8988T (cell line): ENCODE measurements around the gene CSPG4.
A peak's percentile ranks its signal among the peaks of the same experiment; 100 is the strongest.
"Not testable (repeated sequence)": the region's sequence is repeated elsewhere in the genome, so short reads cannot be mapped to it uniquely, and the experiment has no call there.

ENCODE experiments used
- DNase-seq: peaks from one replicate; pipeline ENCODE4 v3.0.0; 2011

The CSPG4 gene

DNA sequence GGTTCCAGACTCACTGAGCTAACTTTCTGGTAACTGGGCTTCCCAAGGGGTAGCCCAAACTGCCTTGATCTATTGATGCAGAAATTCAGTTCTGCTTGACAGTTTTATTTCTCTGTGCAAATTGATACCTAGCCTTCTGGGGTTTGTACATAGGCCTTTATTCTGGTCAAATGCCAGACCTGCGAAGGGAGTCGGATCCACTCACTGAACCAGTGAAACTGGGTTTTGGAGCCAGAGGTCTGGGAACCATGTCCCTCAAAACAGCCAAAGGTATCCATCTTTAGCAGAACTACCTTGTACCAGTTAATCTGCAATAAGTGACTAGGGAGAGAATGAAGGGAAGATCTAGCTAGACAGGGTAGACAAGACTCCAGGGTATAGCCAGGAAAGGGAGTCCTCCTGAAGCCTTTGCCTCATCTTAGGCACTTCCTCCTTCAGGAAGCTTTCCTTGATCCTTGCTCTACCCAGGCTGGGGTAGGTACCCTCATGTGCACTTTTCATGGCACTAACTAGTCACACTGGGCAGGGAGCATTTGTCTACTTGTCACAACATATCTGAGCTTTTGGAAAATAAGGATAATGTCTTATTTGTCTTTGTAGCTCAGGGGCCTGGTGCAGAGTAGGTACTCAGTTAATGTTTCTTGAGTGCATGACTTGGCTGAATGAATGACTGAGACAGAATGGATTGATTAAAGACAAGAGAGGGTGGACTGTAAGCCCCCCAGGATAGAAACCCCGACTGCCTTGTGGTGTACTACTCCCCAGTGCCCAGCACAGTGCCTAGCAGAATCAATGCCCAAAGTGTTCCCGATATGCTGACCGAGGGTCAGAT, 66.3 kb downstream of the CSPG4 start:
- DNase-seq: no peak

DNA sequence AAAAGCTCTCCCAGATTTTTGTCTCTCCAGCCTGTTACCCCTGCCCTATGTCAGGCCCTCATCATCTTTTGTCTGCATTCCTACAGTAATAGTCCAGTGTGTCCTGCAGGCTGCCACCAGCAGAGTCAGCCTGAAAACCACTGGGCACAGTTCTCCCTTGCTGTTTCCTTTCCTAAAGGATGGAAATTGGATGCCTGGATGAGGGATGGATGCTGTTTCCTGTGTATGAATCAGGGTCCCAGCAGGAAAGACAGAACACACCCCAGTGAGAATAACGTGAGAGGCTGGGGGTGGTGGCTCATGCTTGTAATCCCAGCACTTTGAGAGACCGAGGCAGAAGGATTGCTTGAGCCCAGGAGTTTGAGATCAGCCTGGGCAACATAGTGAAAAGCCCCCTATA, 68.3 kb downstream of the CSPG4 start:
- no peak for DNase-seq

DNA sequence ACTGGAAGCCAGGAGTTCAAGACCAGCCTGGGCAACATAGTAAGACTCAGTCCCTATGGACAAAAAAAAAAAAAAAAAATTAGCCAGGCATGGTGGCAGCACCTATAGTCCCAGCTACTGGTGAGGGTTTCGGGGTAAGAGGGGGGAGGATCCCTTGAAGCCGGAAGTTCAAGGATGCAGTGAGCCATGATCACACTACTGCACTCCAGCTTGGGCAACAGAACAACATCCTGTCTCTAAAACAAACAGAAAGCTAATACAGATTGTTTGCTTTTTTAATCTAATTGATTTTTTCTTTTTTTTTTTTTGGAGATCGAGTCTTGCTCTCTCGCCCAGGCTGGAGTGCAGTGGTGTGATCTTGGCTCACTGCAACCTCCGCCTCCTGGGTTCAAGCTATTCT, 71.0 kb downstream of the CSPG4 start:
- DNase-seq: no peak

DNA sequence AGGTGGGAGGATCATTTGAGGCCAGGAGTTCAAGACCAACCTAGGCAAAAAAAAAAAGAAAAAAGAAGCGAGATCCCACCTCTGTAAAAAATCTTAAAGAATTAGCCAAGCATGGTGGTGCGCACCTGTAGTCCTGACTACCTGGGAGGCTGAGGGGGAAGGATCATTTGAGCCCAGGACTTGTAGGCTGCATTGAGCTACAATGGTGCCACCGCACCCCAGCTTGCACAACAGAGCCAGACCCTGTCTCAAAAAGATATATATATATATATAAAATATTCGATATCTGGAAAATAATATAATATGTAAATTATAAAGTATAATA, 71.5 kb downstream of the CSPG4 start:
- no peak for DNase-seq

DNA sequence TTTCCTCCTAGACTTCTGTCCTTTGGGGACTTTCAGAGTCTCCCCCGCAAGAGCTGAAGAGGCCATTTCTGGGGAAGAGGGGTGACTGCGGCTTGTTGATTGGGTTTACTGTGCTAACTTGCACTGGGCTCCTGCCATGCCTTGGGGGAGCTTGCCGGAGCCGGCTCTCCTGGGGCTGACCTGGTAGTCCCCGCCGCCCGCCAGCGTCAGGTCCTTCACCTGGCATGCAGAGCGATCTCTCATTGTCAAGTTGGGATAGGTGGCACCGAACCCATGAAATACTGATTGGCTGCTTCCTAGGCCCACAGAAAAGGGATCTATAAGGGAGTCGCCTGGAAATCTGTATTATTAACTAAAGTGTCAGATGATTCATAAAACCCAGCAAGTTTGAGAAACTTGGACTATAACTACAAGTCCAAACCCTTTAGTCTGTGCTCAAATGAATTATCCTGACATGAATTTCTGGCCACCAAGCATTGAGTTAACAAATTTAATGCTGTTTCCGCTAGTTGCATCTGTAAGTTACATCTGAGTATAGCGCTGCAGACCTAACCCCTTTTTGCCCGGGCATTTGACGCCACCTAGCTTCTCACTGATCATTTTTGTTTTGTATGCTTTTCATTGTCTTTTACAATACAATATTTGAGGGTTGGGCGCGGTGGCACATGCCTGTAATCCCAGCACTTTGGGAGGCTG, 72.0 kb downstream of the CSPG4 start:
- no peak for DNase-seq

DNA sequence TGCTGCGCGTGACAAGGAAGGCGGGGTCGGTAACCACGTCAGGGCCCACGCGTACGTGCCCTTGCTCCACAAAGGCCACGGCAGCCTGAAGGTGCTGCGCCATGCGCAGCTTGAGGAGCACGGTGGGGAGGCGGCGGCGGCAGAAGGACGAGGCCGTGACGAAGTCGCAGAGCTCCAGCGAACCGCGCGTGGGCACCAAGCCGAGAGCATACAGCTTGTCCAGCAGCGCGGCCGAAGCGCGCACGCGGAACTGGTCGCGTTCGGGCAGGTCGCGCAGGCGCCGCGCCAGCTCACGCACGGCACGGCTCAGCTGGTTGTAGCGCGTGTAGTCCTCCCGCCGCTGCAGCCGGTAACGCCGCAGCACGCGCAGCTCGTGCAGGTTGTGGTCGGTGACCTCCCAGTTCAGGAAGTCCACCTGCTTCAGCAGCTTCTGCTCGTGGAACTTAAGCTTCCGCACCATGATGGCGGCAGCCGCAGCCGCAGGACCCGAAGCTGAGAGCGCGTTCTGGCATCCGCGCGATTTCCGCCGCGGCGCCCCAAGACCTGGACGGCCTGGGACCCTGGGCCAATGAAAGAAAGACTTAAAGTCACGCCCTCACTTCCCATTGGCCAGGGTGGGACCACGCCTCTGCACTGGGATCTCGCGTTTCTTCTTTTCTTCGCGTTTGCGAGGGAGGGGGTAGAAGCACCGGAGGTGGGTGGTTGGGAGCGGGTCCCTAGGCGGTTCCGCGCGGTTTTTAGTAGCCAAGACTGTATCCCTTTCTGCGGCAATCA, 72.8 kb downstream of the CSPG4 start, which contains the start of gene IMP3:
Gene IMP3, minus strand, starts transcription at position 516 of the 774 bp plus-strand sequence. Its CDS starts 56 bp downstream, at position 460.
- peak; percentile 74 for DNase-seq

DNA sequence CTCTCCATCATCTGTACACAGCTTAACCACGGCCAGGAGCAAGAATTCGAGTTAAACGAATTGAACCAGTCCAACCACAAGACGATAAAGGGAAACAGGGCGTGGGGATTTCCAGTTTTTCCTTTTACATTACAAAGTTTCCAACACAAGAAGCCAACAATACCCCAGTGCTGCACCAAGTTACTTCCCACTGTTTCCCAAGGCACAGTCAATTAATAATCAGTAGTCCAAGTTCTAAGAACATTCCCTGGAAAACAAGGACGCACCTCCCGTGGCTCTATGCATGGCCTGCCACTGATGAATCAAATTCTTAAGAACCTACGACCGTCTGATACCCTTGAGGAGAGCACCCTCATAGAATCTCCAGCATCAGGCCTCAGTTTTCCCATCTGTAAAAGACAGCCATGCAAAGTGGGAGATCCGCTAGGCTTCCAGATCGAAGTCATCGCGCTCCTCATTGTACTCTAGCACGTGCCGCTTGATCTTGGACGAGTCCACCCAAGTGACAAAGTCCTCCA, 73.4 kb downstream of the CSPG4 start:
- no peak for DNase-seq

DNA sequence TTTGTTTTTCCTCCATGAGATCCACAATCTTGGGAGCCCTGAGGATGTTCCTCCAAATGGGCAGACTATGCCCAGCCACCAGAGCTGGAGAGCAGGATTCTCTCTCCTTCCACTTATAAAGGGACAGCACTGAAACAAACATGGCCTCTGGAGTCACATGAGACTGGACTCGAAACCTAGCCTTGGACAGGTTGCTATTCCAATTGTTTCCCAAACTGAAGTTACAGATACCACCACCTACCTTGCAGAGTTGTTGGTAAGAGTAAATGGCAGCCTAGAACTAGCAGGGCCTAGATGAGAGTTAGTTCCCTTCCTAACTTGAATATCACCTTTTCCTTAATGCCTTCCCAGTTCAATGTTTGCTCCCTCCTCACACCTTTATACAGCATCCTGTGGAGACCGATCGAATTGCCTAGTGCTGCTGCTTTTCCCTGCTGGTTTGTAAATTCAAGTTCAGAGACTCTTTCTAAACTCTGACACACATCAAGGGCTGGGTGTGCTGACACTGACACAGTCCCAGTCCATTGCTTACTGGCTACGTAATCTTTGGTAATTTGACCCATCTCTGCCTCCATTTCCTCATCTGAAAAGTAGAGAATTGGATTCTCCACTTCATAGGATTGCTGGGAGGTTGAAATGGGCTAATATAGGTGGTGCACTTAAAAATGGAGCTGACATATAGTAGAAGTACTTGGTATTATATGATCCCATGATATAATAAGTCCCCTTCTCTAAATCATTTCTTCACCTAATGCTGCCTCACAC, 75.2 kb downstream of the CSPG4 start:
- no peak for DNase-seq

DNA sequence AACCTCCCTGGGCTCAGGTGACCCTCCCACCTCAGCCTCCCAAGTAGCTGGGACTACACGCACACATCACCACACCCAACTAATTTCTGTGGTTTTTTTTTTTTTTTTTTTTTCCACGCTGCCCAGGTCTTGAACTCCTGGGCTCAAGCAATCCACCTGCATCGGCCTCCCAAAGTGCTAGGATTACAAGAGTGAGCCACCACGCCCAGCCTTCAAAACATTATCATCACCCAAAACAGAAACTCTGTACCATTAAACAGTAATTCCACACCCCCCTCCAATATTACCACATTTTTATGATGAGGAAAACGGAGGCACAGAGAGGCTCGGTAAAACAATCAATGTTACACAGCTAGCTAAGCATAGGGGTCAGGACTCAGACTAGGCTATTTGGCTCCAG, 76.6 kb downstream of the CSPG4 start:
- DNase-seq: no peak

DNA sequence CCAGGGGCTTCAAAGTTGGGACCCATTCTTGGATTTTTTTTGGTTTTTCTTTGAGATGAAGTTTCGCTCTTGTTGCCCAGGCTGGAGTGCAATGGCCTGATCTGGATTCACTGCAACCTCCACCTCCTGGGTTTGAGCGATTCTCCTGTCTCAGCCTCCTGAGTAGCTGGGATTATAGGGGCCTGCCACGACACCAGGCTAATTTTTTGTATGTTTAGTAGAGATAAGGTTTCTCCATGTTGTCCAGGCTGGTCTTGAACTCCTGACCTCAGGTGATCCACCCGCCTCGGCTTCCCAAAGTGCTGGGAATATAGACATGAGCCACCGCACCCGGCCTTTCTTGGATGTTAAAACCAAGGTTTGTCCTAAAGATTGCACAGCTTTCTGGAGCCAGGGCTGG, 78.7 kb downstream of the CSPG4 start:
- not testable (repeated sequence) for DNase-seq

DNA sequence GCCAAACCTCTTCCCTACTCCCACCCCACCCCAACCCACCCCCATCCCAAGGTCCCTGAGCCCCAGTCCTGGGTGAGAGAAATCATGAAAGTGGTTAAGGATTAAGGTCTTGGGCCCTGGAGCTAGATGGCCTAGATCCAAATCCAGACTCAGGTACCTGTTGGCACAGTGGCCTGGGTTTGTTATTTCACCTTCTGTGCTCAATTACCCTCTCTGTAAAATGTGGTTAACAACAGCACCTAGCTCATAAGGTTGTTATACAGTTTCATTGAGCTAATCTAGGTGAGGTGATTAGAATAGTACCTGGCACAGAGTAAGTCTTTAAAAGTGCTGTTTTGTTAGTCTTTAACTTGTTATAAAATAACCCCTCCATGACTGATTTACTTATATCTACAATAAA, 80.7 kb downstream of the CSPG4 start:
- DNase-seq: no peak

DNA sequence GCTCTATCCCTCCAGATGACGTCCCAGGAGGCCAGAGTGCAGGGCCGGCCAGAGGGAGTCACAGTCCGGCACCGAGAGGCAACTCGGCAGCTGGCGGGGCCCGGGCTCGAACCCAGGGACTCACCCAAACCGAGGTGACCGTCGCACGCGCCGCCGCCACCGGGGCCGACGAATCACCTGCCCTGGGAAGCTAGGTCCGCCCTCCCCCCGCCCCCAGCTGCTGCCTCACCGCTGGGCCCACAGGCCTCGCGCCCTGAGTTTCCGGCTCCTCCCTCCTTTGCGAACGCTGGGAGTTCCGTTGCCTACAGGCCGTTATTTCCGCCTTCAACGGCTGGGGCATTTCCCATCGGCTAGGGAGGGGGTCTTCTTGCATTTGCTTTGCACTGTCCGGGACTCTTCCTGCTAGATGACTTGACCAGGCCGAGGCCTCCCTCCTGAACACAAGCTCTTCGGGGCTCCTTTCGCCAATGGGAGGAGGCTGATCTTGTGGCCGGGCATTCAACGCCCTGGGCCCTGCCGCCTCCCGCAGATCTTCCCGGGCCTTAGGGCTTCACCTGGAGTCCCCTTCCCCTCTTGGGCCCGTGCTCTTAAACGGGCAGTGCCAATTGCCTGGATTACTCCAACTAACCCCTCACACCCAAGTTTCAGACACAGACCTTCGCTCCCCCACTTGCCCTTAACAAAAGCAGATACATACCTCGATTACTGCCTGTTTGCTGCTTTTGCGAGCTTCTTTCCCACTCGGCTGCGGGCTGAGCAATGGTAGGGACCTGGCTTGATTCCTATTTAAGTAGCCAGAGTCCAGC, 86.9 kb downstream of the CSPG4 start, which contains the start of gene SNUPN:
Gene SNUPN, minus strand, starts transcription at position 184 of the 806 bp plus-strand sequence. CDS start 4,674 bp downstream, outside the sequence.
- DNase-seq: peak; percentile 76
